Measurements from ENCODE around the gene HHIP. TPM values are rescaled to one million over a fixed set of nuclear protein-coding genes. Genes with fewer than 3 reads are reported as not detected.

Gene HHIP
- total and polyA plus RNA-seq, 9 of the 15 experiments (the other 6 are each of a cell fraction or from before 2014, with no cell fraction given), result 0.09 TPM; not detected in 8

GRCh38 chr4:144667500-144667899 is 21.5 kb downstream of the HHIP start (continued):
- TF ChIP-seq ZBTB40 (IDR thresholded peaks at IDR 0.05), result no peak
- TF ChIP-seq ZBTB40 (CRISPR knock-in tag; IDR thresholded peaks at IDR 0.05), result no peak
- TF ChIP-seq C11orf30 (IDR thresholded peaks at IDR 0.05; ENCODE audit: low read depth), result peak; percentile 76
- no peak for TF ChIP-seq SREBF1 (IDR thresholded peaks at IDR 0.05; ENCODE audit: borderline replicate concordance, low read depth, low read length)
- TF ChIP-seq ATF7 (IDR thresholded peaks at IDR 0.05), result no peak
- TF ChIP-seq NRF1 (conservative IDR thresholded peaks at IDR 0.05 in 1 of 2, IDR thresholded peaks at IDR 0.05 in 1 of 2), result no peak
- no peak for TF ChIP-seq GTF2A2 (tag; IDR thresholded peaks at IDR 0.05)
- peak; percentile 27; the same call in 1 of the 2 replicates for TF ChIP-seq NFE2L1 (tag; IDR thresholded peaks at IDR 0.05; ENCODE audit: borderline replicate concordance, low read depth)
- no peak for TF ChIP-seq POLR2B (IDR thresholded peaks at IDR 0.05; ENCODE audit: low read depth, partially characterized antibody)
- no peak for TF ChIP-seq TCFL5 (CRISPR knock-in tag; conservative IDR thresholded peaks at IDR 0.05)
- no peak for TF ChIP-seq RBM14 (IDR thresholded peaks at IDR 0.05; ENCODE audit: borderline replicate concordance, insufficient read depth, low read depth, low read length)
- TF ChIP-seq ZNF316 (IDR thresholded peaks at IDR 0.05), result peak; percentile 77
- TF ChIP-seq ZBTB1 (CRISPR knock-in tag; IDR thresholded peaks at IDR 0.05; ENCODE audit: borderline replicate concordance, low read depth), result no peak
- no peak for TF ChIP-seq ASH1L (IDR thresholded peaks at IDR 0.05; ENCODE audit: borderline replicate concordance, low read depth, partially characterized antibody)
- TF ChIP-seq ZNF518B (CRISPR knock-in tag; IDR thresholded peaks at IDR 0.05), result no peak
- no peak for TF ChIP-seq ZNF507 (tag; conservative IDR thresholded peaks at IDR 0.05)
- no peak for TF ChIP-seq CBFA2T2 (conservative IDR thresholded peaks at IDR 0.05)
